HCT116 (cell line): ENCODE results near the gene ACP2. TPM values are rescaled to one million over a fixed set of nuclear protein-coding genes. Genes with fewer than 3 reads are reported as not detected.

ENCODE experiments used
- ATAC-seq: fragments of 200-7000 bp; cut with Tn5 transposase; 2 replicates; pipeline ENCODE4 v1.9.1; 2020; ENCODE audit warnings: mild to moderate bottlenecking, moderate library complexity
- BruUV-seq: library from RNA; stranded (reverse); fragments of 400-500 nt; replicated peaks from 2 replicates; lab custom pipeline; 2021; lab: Mats Ljungman, UMichigan
- CTCF ChIA-PET: fragments of 300-600 bp; sonication (Branson Sonifier 250); formaldehyde crosslinking; loops from one replicate; lab custom pipeline; 2021; ENCODE audit warnings: antibody characterized with exemption; lab: Charles Lee
- POLR2A ChIA-PET: fragments of 300-600, 350-600 bp; sonication (Branson Sonifier 250); formaldehyde crosslinking; loops from one replicate; lab custom pipeline; 2021; ENCODE audit warnings: antibody characterized with exemption; lab: Charles Lee
- RAD21 ChIA-PET, 2 experiments: fragments of 300-600 bp; sonication (Branson Sonifier 250); formaldehyde crosslinking; loops; one replicate each; lab custom pipeline; 2023; ENCODE audit warnings: low total read pairs in 2 of 2; ENCODE audit not compliant: uncharacterized antibody in 2 of 2, unreplicated experiment in 2 of 2, low non-redundant PET in 1 of 2; lab: Charles Lee
- DNase-seq: peaks from one replicate; pipeline ENCODE4 v3.0.0-alpha.2; 2010; ENCODE audit warnings: low read depth, low spot score
- H2AFZ ChIP-seq: fragments of 200-600 bp; shearing (Covaris generic), sonication (generic); 2 replicates; pipeline ENCODE4 v1.6.1; 2017; ENCODE audit warnings: low read depth, mixed run types, mixed read lengths, antibody characterized with exemption, low read length; ENCODE audit not compliant: poor library complexity, severe bottlenecking
- H3K27ac ChIP-seq: 2 replicates; pipeline ENCODE4 v1.5.1; 2012; ENCODE audit warnings: low read depth, low read length
- H3K27me3 ChIP-seq: fragments of 200-600 bp; sonication (generic); 2 replicates; pipeline ENCODE4 v1.6.1; 2016; ENCODE audit warnings: mixed run types, low read length, mixed read lengths; ENCODE audit not compliant: insufficient read depth
- H3K36me3 ChIP-seq, 2 experiments: fragments of 200-500 bp in 1 of 2; fragments of 200-600 bp in 1 of 2; sonication (Bioruptor generic) in 1 of 2; sonication (generic) in 1 of 2; 2 replicates each; pipeline versions ENCODE4 v1.5.1 to v1.6.1; 2014 to 2016; ENCODE audit warnings: low read length in 2 of 2, inconsistent platforms in 1 of 2, mixed read lengths in 1 of 2, mixed run types in 1 of 2; ENCODE audit not compliant: insufficient read depth in 2 of 2, control insufficient read depth in 1 of 2
- H3K4me1 ChIP-seq, 2 experiments: fragments of 200-600 bp in 1 of 2; sonication (generic) in 1 of 2; 2 replicates each; pipeline versions ENCODE4 v1.5.1 to v1.6.1; 2012 to 2017; ENCODE audit warnings: low read length in 2 of 2, inconsistent platforms in 1 of 2, mild to moderate bottlenecking in 1 of 2, mixed read lengths in 1 of 2, mixed run types in 1 of 2, moderate library complexity in 1 of 2; ENCODE audit not compliant: insufficient read depth in 2 of 2, control insufficient read depth in 1 of 2
- H3K4me2 ChIP-seq: fragments of 200-600 bp; sonication (generic); 2 replicates; pipeline ENCODE4 v1.6.1; 2017; ENCODE audit warnings: mixed run types, low read length, mixed read lengths
- H3K4me3 ChIP-seq, 2 experiments: fragments of 200-600 bp in 1 of 2; sonication (generic) in 1 of 2; replicated peaks in 1 of 2; 2 replicates each; pipeline ENCODE4 v1.5.1; 2011 to 2016; ENCODE audit warnings: low read length in 2 of 2, control low read depth in 1 of 2, low read depth in 1 of 2, mild to moderate bottlenecking in 1 of 2, mixed read lengths in 1 of 2, mixed run types in 1 of 2
- H3K79me2 ChIP-seq: fragments of 200-600 bp; sonication (generic); 2 replicates; pipeline ENCODE4 v1.6.1; 2017; ENCODE audit warnings: mild to moderate bottlenecking, mixed run types, low read length, moderate library complexity, mixed read lengths; ENCODE audit not compliant: insufficient read depth
- H3K9ac ChIP-seq: fragments of 200-600 bp; sonication (generic); 2 replicates; pipeline ENCODE4 v1.6.1; 2016; ENCODE audit warnings: low read length, mixed read lengths
- H3K9me2 ChIP-seq: fragments of 200-600 bp; sonication (generic), shearing (Covaris generic); 2 replicates; pipeline ENCODE4 v1.6.1; 2017; ENCODE audit warnings: mixed run types, mild to moderate bottlenecking, moderate library complexity; ENCODE audit not compliant: insufficient read depth
- H3K9me3 ChIP-seq, 2 experiments: fragments of 200-500 bp in 1 of 2; fragments of 200-600 bp in 1 of 2; sonication (Bioruptor generic) in 1 of 2; sonication (generic) in 1 of 2; 2 replicates each; pipeline ENCODE4 v1.6.1; 2014 to 2017; ENCODE audit warnings: low read length in 2 of 2, mixed read lengths in 2 of 2, inconsistent platforms in 1 of 2, low read depth in 1 of 2, mild to moderate bottlenecking in 1 of 2, mixed run types in 1 of 2, moderate library complexity in 1 of 2; ENCODE audit not compliant: control insufficient read depth in 1 of 2, insufficient read depth in 1 of 2
- H4K20me1 ChIP-seq: fragments of 200-600 bp; sonication (generic), shearing (Covaris generic); 2 replicates; pipeline ENCODE4 v1.6.1; 2017; ENCODE audit warnings: mixed run types, mild to moderate bottlenecking, moderate library complexity; ENCODE audit not compliant: insufficient read depth
- CEBPB ChIP-seq: IDR thresholded peaks from 2 replicates; pipeline ENCODE4 v1.6.1; 2012; ENCODE audit warnings: low read depth
- EGR1 ChIP-seq: IDR thresholded peaks from 2 replicates; pipeline ENCODE4 v1.6.1; 2012; ENCODE audit warnings: low read depth
- EZH2 ChIP-seq: fragments of 200-600 bp; sonication (generic); IDR thresholded peaks from 2 replicates; pipeline ENCODE4 v1.6.1; 2017; ENCODE audit warnings: antibody characterized with exemption, mixed run types
- EZH2phosphoT487 ChIP-seq: fragments of 200-600 bp; IDR thresholded peaks from 2 replicates; pipeline ENCODE4 v1.6.1; 2018; ENCODE audit warnings: antibody characterized with exemption, borderline replicate concordance
- FOSL1 ChIP-seq: IDR thresholded peaks from 2 replicates; pipeline ENCODE4 v1.6.1; 2012; ENCODE audit warnings: low read depth
- JUND ChIP-seq: IDR thresholded peaks from 2 replicates; pipeline ENCODE4 v1.6.1; 2012
- REST ChIP-seq: IDR thresholded peaks from 2 replicates; pipeline ENCODE4 v1.6.1; 2012; ENCODE audit warnings: low read depth
- SIN3A ChIP-seq: IDR thresholded peaks from 2 replicates; pipeline ENCODE4 v1.6.1; 2012; ENCODE audit warnings: low read depth
- SRF ChIP-seq: IDR thresholded peaks from 2 replicates; pipeline ENCODE4 v1.6.1; 2012; ENCODE audit warnings: low read depth
- TCF7L2 ChIP-seq: IDR thresholded peaks from 2 replicates; pipeline ENCODE4 v1.7.0; 2011; ENCODE audit warnings: borderline replicate concordance, inconsistent platforms; ENCODE audit not compliant: insufficient read depth, insufficient read length; ENCODE audit errors: extremely low read depth
- YY1 ChIP-seq: IDR thresholded peaks from 2 replicates; pipeline ENCODE4 v1.6.1; 2011; ENCODE audit warnings: low read length, low read depth, moderate library complexity, mild to moderate bottlenecking; ENCODE audit not compliant: insufficient replicate concordance; ENCODE audit errors: extremely low read depth
- ZBTB33 ChIP-seq: IDR thresholded peaks from 2 replicates; pipeline ENCODE4 v1.6.1; 2011; ENCODE audit warnings: mild to moderate bottlenecking, low read length, moderate library complexity; ENCODE audit not compliant: insufficient replicate concordance; ENCODE audit errors: extremely low read depth
- intact Hi-C: fragments of 100-400 bp; cut with micrococcal nuclease; formaldehyde crosslinking; loops from 2 replicates; pipeline ENCODE4 v1.10.0; 2022
- total RNA-seq: library from RNA; stranded (reverse); gene quantifications from one replicate; pipeline ENCODE4 v1.2.1, GENCODE V29; 2021; ENCODE audit not compliant: unreplicated experiment

Gene ACP2
- total RNA-seq, 1 experiment from 2014 or later: 21.5 TPM

GRCh38 chr11:47233051-47233450 is 15.6 kb downstream of the ACP2 start (continued):
- TF ChIP-seq ZBTB33: no peak
- TF ChIP-seq YY1: no peak
- no peak for TF ChIP-seq JUND
- no peak for TF ChIP-seq SRF
- no peak for TF ChIP-seq FOSL1
- TF ChIP-seq CEBPB: no peak
- TF ChIP-seq EZH2: no peak
- no peak for TF ChIP-seq EGR1
- no peak for TF ChIP-seq TCF7L2
- TF ChIP-seq REST: no peak

- BruUV-seq: no TSS peak
- CTCF ChIA-PET: no interaction called here
Observed at GRCh38 chr11:47229161-47229560, 19.5 kb downstream of the ACP2 start.

More at GRCh38 chr11:47229161-47229560, 19.5 kb downstream of the ACP2 start:
- Histone ChIP-seq H4K20me1 (no peaks in the 10 kb centered on the region), H3K79me2 (no peaks in the 10 kb centered on the region), H3K27ac (no peak overlapping the region), H3K9ac (no peak overlapping the region), H3K4me1 (no peaks in the 10 kb centered on the region), H3K9me2 (no peaks in the 10 kb centered on the region), H3K4me2 (no peak overlapping the region), H3K4me3 (no peak overlapping the region), H3K36me3 (peaks cover 6 to 8% of the 10 kb centered on the region in 2 experiments; a peak in 2 of 4 replicates), H2AFZ (no peak overlapping the region), H3K27me3 (no peaks in the 10 kb centered on the region), H3K9me3 (no peaks in the 10 kb centered on the region)
- TF ChIP-seq EZH2phosphoT487 (no peak), REST (no peak), YY1 (no peak), SIN3A (no peak), FOSL1 (no peak)
- ChIA-PET POLR2A (no interaction called here), RAD21 (no interaction called here)
- intact Hi-C loops: no loop called here
- ATAC-seq (no peak), DNase-seq (no peak)
